KOPT-K1 (cell line): Measurements from ENCODE around the gene SULT1C4.

Experiments used
- H3K27ac ChIP-seq: fragments of 200-600 bp; sonication (generic); 2 replicates; pipeline ENCODE4 v1.5.1; 2016; ENCODE audit warnings: antibody characterized with exemption, mild to moderate bottlenecking, low read depth, low read length; ENCODE audit not compliant: poor library complexity, severe bottlenecking
- H3K36me3 ChIP-seq: fragments of 200-600 bp; sonication (generic); 2 replicates; pipeline ENCODE4 v1.5.1; 2017; ENCODE audit warnings: antibody characterized with exemption, mild to moderate bottlenecking, low read length, moderate library complexity; ENCODE audit not compliant: insufficient read depth
- H3K9me3 ChIP-seq: fragments of 200-600 bp; sonication (generic); 2 replicates; pipeline ENCODE4 v1.5.1; 2017; ENCODE audit warnings: antibody characterized with exemption, low read length, mild to moderate bottlenecking; ENCODE audit not compliant: insufficient read depth, poor library complexity, severe bottlenecking

The SULT1C4 gene

DNA sequence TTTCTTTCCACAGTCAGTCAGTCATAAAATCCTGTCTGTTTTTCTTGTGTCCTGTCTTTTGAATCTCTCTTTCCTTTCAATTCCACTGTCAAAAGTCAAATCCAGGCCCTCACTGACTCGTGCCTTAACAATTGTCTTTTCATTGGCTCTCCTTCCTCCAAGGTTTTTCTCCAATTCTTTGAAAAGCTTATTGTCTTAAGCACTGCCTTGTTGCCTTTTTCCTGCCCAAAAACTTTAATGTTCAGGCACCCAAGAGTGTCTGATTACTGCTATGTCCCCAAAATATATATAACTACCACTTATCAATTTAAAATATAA, 13.9 kb upstream of the SULT1C4 start:
- Histone ChIP-seq H3K27ac (no peak overlapping the region), H3K36me3 (no peaks in the 10 kb centered on the region), H3K9me3 (no peaks in the 10 kb centered on the region)

DNA sequence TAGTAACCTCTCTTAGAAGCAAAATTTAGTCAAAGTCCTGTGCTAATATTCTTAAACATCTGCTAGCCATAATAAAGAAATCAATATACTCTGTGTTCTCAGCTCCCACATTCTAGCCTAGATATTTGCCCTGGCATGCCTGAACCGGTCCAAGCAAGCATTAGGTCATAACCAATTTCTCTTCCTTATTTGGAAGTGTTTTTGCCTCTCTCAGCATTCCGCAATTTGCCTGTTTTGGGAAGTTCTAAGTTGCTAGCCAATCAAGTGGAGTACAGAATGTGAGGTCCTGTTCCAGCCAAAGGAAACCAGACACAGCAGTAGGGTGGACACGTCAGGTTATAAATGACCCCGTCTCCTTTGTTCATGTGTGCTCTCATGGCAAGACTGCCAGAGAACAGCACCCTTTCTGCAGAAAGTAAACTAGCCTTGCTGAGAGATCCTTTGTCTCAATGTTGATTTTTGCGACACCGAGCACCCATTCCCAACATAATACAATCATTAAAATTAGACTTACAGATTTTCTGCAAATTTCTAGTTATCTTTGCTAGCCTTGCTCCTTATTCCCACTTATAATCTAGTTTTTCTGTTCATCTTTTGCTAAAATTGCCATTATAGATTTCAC, 13.0 kb upstream of the SULT1C4 start:
- Histone ChIP-seq H3K36me3 (no peaks in the 10 kb centered on the region), H3K9me3 (no peaks in the 10 kb centered on the region), H3K27ac (no peak overlapping the region)

DNA sequence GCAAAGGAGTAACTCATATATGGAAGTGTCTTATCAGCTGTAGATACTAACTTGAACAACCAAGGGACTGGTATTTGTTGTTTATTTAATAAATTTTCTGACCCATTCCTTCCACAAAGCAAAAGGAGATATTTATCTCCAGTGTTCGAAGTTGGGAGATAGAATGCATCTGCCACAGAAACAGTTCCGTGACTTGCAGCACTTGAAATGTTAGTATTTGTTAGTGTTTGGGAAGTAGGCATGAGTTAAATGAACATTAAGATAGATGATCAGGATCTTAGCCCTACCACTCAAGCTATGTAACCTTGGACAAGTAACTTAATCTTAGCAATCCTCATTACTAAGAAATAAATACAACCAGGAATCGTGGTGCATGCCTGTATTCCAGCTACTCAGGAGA, 12.1 kb upstream of the SULT1C4 start:
- Histone ChIP-seq H3K36me3 (no peaks in the 10 kb centered on the region), H3K27ac (no peak overlapping the region), H3K9me3 (no peaks in the 10 kb centered on the region)

GRCh38 chr2:108367014-108367413, 10.7 kb upstream of the SULT1C4 start:
- Histone ChIP-seq H3K9me3 (no peaks in the 10 kb centered on the region), H3K27ac (no peak overlapping the region)

GRCh38 chr2:108367561-108368175, 10.1 kb upstream of the SULT1C4 start:
- H3K9me3 ChIP-seq, result no peaks in the 10 kb centered on the region
- no peaks in the 10 kb centered on the region for H3K36me3 ChIP-seq
- no peak overlapping the region for H3K27ac ChIP-seq

More at GRCh38 chr2:108367014-108367413, 10.7 kb upstream of the SULT1C4 start:
- no peaks in the 10 kb centered on the region for H3K36me3 ChIP-seq

- no peaks in the 10 kb centered on the region for H3K9me3 ChIP-seq
- no peak overlapping the region for H3K27ac ChIP-seq
- no peaks in the 10 kb centered on the region for H3K36me3 ChIP-seq
Observed at GRCh38 chr2:108369153-108369552, 8.6 kb upstream of the SULT1C4 start.

DNA sequence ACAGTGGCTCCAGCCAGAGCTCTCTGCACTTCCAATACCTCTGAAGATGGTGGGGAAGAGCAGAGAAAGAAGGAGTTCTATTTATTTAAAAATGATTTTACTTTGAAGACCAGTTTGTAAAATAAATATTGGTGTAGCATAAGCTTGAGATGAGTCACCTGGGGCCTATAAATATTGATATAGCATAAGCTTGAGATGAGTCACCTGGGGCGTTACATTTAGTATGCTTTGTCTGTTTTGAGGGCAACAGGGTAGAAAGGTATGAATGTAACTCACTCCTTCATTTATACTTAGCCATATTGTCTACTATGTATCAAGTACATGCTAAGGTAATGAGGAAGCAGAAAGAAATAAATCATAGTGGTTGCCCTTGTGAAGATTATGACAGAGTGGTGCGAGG, 7.7 kb upstream of the SULT1C4 start:
- H3K27ac ChIP-seq, result no peak overlapping the region
- H3K36me3 ChIP-seq, result no peaks in the 10 kb centered on the region
- H3K9me3 ChIP-seq, result no peaks in the 10 kb centered on the region

- no peak overlapping the region for H3K27ac ChIP-seq
- no peaks in the 10 kb centered on the region for H3K36me3 ChIP-seq
- no peaks in the 10 kb centered on the region for H3K9me3 ChIP-seq
Observed at GRCh38 chr2:108376774-108377173, 980 bp upstream of the SULT1C4 start.

GRCh38 chr2:108377401-108377800, 353 bp upstream of the SULT1C4 start:
- no peaks in the 10 kb centered on the region for H3K9me3 ChIP-seq
- H3K36me3 ChIP-seq, result no peaks in the 10 kb centered on the region
- H3K27ac ChIP-seq, result no peak overlapping the region

DNA sequence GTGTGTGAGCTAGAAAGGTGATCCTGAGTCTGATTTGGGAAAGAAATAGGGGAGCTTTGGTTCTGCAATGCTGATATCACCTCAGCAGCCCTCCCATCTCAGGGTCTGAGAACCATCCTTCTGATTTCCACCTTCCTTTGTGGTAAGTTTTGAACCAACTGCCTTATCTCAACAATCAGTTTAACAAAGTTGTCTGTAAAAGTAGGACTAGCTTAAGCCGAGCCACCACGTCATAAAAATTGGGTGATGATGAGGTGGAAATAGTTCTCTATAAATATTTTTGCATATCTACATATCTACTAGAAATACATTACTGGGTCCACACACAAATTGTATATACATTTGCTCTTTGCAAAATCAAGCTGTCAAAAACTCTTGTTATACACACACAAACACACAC, 1.1 kb downstream of the SULT1C4 start:
- H3K27ac ChIP-seq, result no peak overlapping the region
- no peaks in the 10 kb centered on the region for H3K9me3 ChIP-seq
- no peaks in the 10 kb centered on the region for H3K36me3 ChIP-seq

DNA sequence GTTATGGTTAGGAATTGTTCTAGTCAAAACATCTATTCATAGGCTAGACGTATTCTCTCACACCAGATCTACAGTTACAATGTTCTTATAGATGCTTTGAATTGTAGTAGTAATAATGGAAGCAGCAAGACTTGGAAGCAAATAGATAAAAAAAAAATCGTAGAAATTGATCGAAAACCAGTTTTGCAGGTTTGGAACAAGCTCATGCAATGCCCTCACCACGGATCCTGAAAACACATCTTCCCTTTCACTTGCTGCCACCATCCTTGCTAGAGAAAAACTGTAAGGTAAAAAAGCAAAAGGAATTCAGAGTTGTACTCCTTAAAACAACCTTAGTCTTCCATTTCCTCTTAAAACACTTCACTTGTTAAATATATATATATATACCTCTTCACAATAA, 4.4 kb downstream of the SULT1C4 start:
- H3K27ac ChIP-seq, result no peak overlapping the region
- no peaks in the 10 kb centered on the region for H3K36me3 ChIP-seq
- no peaks in the 10 kb centered on the region for H3K9me3 ChIP-seq

DNA sequence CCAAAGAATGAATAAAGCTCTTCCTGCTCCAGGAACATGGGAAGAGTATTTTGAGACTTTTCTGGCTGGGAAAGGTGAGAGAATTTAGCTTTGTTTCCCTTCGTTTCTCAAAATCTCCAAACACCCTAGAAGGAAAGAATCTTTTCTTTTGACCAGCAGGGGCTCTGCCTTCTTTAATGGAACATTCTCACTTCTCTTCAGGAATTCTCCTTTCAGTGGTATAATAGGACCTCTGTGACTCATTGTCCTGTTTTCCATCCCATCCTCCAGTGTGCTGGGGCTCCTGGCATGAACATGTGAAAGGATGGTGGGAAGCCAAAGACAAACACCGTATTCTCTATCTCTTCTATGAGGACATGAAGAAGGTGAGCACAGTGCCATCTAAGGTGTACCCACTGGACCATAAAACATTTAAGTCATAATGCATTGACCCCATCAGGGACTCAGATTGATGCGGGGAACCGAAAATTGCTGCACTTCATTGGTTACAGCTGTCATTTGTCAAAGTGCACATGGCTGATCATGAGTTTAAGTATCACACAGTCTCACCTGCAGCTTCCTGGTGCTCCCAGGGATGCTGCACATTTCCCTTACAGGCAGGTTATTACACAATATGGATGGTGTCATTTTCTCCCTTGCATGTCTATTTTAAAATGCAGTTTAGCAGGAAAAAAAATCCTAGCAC, 5.5 kb downstream of the SULT1C4 start:
- Histone ChIP-seq H3K36me3 (no peaks in the 10 kb centered on the region), H3K9me3 (no peaks in the 10 kb centered on the region), H3K27ac (no peak overlapping the region)

DNA sequence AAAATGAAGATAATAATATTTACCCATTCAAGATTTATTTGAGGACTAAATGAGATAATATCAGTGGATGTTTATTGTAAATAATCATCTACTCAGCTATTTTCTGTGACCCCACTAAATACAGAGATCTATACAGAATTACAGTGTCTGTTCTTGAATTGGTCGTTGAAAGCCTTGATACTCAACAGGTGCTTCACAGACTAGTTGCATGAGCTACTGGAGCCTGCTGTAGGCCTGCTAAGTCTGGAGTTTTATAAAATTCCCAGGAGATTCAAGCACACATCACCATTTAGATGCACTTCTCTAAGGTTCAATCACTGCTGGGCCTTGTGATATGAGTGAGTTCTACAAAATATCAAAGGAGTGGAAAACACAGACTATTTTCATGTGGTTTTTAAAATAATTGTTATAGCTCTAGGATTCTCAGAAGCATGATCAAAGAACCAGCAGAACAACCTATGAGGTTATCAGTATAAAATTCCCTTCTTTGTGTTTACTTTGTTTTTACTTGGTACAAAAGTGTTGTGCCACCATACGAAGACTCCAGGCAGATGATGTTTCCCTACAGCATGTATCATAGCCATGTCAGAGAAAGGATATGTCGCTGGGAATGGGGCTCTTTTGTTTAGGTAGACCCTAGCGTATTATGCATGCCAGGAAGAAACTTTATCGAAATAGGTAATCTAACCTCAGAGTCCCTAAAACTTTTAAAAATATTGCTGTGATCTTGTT, 7.1 kb downstream of the SULT1C4 start:
- Histone ChIP-seq H3K36me3 (no peaks in the 10 kb centered on the region), H3K9me3 (no peaks in the 10 kb centered on the region), H3K27ac (no peak overlapping the region)

GRCh38 chr2:108385411-108386071, 7.8 kb downstream of the SULT1C4 start:
- Histone ChIP-seq H3K36me3 (no peaks in the 10 kb centered on the region), H3K27ac (no peak overlapping the region), H3K9me3 (no peaks in the 10 kb centered on the region)

- no peaks in the 10 kb centered on the region for H3K36me3 ChIP-seq
- no peak overlapping the region for H3K27ac ChIP-seq
- H3K9me3 ChIP-seq, result peaks cover 3% of the 10 kb centered on the region
Observed at GRCh38 chr2:108388045-108388444, 10.3 kb downstream of the SULT1C4 start.
